SH-SY5Y (cell line): ENCODE measurements around the gene MYO1E.

Source experiments
- GATA2 ChIP-seq: IDR thresholded peaks from 2 replicates; pipeline ENCODE4 v1.6.1; 2011; ENCODE audit warnings: mild to moderate bottlenecking, low read depth, low read length
- GATA3 ChIP-seq: IDR thresholded peaks from 2 replicates; pipeline ENCODE4 v1.6.1; 2011; ENCODE audit warnings: low read depth, mild to moderate bottlenecking, low read length, moderate library complexity

Gene MYO1E

GRCh38 chr15:59315914-59316451, 56.7 kb downstream of the MYO1E start:
- TF ChIP-seq GATA2 (no peak), GATA3 (no peak)

DNA sequence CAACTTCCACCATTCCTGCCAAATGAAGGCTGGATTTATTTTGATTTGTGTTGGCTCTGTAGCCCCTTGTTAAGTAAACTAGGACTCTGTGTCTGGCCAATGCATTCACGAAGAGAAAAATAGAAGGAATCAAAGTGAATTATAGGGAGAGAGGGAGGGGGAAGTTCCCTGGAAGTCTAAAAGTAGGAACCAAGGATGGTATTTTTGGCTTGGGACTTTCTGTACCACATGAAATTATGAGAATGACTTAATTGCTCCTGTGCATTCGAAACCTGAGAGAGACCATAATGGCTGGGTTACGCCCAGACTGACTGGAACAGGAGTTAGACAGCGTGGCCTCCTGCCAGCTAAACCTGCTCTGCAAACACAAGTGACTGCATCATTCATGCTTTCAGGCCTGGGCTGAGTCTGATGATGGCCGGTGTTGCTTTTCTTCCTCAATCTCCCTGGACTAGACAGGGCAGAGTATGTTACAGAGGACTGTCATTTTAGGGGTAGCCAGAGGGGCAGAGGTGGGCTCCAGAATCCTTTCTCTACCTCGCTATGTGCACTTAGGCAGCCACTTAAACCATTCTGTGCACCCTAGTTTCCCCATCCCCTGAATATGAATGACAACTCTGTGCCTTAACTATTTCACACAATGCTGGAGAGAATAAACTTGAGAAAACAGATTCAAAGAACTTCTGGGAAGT, 58.9 kb downstream of the MYO1E start:
- no peak for TF ChIP-seq GATA2
- TF ChIP-seq GATA3, result no peak

GRCh38 chr15:59312205-59312604, 60.5 kb downstream of the MYO1E start:
- TF ChIP-seq GATA3 (no peak), GATA2 (no peak)

GRCh38 chr15:59311195-59311594, 61.5 kb downstream of the MYO1E start:
- TF ChIP-seq GATA2 (no peak), GATA3 (no peak)

DNA sequence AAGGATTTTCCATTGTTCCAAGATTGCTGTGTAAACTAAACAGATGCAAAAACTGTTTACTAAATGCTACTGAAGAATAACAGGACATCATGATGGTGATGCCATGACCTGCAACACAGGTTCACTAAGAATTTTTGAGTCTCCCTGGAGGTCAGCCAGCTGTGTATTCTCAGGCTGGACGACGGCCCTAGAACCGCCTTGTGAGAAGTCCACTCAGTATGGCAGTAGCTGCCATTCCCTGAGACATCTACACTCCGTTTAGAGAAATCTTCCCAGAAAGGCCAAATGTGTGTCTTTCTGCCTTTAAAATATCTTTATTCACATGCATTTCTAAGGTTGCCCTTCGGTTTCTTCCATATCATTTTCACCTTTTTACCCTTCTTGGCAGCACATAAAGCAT, 63.3 kb downstream of the MYO1E start:
- TF ChIP-seq GATA3, result no peak
- no peak for TF ChIP-seq GATA2

- no peak for TF ChIP-seq GATA2
- TF ChIP-seq GATA3, result no peak
Observed at GRCh38 chr15:59307165-59307537, 65.5 kb downstream of the MYO1E start.

GRCh38 chr15:59306520-59307164, 66.0 kb downstream of the MYO1E start:
- TF ChIP-seq GATA3 (no peak), GATA2 (no peak)

DNA sequence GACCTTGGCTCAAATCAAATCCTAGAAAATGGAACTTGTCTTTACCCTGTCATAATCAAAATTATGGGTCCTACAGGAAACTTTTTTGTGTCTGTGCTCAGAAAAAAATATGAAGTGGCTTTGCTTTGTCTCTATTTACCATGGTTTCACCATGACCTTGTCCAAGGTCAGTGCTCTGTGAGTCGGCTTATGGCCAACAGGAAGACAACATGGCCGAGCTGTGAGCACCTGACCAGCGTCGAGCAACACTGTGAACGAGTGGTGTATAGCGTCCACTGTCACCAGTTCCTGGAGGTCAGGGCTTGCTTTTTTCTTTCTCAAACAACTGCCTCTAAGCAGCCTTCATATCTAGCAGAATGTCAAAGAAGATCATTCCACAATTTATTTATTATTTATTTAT, 67.9 kb downstream of the MYO1E start:
- TF ChIP-seq GATA2 (no peak), GATA3 (no peak)

DNA sequence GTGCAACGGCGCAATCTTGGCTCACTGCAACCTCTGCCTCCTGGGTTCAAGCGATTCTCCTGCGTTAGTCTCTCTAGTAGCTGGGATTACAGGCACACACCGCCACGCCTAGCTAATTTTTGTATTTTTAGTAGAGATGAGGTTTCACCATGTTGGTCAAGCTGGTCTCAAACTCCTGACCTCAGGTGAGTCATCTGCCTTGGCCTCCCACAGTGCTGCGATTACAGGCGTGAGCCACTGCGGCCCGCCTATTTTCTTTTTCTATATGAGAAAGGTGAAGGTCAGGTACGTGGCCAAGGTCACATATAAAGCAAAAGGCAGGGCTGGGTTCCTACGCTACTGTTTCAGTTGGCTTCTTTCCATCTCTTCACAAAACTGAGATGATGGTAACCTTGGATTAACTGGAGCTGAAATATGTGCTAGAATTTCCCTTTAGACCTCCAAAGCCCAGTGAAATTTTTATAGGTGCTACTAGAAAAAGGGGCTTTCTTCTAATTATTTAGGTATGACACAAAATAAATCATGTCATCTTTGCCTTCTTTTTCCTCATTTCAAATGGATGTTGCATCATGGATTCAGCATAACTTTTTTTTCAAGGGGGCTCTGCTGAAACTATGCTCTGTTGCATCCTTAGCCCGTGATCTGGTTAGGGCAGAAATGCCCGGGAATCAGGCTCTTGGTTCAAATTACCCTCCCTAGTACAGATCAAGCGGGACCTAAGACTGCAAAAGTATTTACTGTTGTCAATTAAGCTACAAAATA, 68.5 kb downstream of the MYO1E start:
- TF ChIP-seq GATA2 (no peak), GATA3 (no peak)

- TF ChIP-seq GATA2, result no peak
- no peak for TF ChIP-seq GATA3
Observed at GRCh38 chr15:59303633-59304032, 69.0 kb downstream of the MYO1E start.

DNA sequence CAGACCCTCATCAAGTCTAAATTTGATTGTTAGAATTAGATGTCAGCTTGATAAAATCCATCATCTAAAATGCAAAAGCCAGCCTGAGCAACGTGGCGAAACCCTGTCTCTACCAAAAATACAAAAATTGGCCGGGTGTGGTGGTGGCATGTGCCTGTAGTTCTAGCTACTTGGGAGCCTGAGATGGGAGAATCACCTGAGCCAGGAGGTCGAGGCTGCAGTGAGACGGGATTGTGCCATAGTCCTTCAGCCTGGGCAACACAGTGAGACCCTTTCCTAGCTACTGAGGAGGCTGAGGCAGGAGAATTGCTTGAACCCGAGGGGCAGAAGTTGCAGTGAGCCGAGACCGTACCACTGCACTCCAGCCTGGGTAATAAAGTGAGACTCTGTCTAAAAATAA, 69.5 kb downstream of the MYO1E start:
- TF ChIP-seq GATA3 (no peak), GATA2 (no peak)

- TF ChIP-seq GATA3 (no peak), GATA2 (no peak)
Observed at GRCh38 chr15:59301527-59301926, 71.1 kb downstream of the MYO1E start.

- TF ChIP-seq GATA3 (no peak), GATA2 (no peak)
Observed at GRCh38 chr15:59300618-59301139, 72.0 kb downstream of the MYO1E start.

DNA sequence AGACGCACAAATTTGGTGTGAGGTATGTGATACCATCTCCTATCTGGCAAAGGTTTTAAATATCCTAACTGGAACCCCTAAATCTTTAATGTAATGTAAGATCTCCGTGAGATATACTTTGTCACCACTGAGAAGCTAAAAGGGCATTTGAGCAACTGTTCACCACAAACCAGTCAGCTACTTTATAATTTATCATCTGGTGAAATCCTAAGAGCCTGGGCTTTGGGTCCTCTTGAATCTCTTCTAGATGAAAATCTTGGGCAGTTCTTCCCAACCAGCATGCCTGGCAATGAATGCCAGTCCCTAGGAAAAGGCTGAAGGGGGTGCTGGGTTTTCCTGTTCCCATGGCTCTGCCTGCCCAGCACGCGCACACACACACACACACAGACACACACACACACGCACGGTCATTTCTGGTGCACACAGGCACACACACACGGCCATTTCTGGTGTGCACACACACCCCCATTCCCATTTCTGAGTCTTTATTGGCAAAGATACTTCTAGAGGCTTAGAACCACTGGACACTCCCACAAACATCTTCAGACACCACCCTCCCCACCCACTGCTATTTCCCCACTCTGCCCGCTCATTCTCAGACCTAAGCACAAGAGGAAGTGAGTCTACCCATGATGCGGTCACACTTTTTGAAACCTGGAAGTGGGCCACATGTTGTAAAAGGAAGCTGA, 72.6 kb downstream of the MYO1E start:
- TF ChIP-seq GATA2 (no peak), GATA3 (no peak)
